NCI-H345 treated with DMSO at 0.1 percent for 48 hours (cell line): ENCODE measurements around the gene NNMT.
A peak's percentile ranks its signal among the peaks of the same experiment; 100 is the strongest.

Experiments
- DNase-seq: peaks from one replicate; lab custom pipeline; 2025; ENCODE audit not compliant: unreplicated experiment; lab: John Stamatoyannopoulos, UW

Gene NNMT

GRCh38 chr11:114295676-114296604, at the start of gene NNMT:
TSS of gene NNMT (plus strand) at chr11:114296399. CDS start at chr11:114296557, 158 bp downstream.
- DNase-seq = no peak

DNA sequence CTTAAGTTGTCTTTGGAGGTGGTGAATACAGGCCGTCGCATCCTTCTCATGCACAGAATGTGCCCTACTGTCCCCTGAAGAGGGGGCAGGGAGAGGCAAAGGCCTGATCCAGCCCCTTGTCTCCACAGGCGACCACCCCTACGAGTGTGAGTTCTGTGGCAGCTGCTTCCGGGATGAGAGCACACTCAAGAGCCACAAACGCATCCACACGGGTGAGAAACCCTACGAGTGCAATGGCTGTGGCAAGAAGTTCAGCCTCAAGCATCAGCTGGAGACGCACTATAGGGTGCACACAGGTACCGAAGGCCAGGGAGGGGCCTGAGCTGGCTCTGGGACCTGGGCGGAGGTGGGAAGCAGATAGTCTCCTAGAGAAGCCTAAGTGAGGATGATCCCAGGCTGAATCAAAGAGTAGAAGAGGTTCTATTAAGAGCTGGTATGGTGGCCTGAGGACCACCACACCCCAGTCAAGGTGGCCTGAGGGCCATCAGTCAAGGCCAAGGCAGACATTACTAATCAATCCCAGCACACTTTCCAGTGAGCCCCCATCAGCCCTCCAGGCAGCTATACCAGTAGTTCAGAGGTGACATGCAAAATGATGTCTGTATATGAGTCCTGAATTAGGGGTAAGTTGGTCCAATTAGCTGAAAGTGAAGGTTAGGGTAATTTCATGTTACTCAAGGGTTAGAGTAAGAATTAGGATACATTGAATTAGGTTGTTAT, 49.0 kb upstream of the NNMT start:
- no peak for DNase-seq

DNA sequence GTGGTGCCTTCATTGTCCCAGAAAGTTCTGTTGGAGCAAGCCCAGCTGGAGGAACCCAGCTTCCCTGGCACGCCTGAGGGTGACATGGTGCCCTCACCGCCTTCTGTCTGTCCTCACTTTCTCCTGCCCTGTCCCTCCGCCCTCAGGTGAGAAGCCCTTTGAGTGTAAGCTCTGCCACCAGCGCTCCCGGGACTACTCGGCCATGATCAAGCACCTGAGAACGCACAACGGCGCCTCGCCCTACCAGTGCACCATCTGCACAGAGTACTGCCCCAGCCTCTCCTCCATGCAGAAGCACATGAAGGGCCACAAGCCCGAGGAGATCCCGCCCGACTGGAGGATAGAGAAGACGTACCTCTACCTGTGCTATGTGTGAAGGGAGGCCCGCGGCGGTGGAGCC, 46.0 kb upstream of the NNMT start:
- DNase-seq = no peak

GRCh38 chr11:114250993-114251814, 45.0 kb upstream of the NNMT start:
- DNase-seq = no peak

DNA sequence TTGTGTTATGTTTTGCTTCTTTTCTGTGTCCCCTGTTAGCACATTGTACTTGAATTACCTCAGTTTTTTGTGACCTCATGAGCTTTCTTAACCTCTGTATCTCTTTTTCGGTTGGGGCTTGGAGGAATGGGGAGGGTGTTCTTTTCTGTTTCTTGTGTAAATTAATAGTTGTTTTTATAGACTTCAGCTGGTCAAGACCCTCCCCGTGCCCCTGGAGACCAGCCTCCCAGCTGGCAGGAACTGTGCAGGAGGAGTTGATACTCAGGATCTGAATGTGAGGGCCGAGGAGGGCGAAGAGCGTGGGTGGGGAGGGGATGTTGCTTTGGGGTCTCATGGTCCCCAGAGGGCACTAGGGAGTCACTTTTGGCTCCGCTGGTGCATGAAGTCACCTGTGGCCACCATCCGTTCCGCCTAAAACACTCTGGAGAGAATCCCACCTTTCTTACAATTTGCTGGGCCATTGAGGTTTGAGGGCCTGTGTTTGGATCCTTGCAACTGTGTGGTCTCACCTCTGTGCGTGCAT, 44.3 kb upstream of the NNMT start:
- no peak for DNase-seq

- DNase-seq = no peak
Measured at GRCh38 chr11:114252767-114253166, 43.4 kb upstream of the NNMT start.

GRCh38 chr11:114253771-114254170, 42.4 kb upstream of the NNMT start:
- no peak for DNase-seq

GRCh38 chr11:114254571-114255146, 41.5 kb upstream of the NNMT start:
- DNase-seq = no peak

DNA sequence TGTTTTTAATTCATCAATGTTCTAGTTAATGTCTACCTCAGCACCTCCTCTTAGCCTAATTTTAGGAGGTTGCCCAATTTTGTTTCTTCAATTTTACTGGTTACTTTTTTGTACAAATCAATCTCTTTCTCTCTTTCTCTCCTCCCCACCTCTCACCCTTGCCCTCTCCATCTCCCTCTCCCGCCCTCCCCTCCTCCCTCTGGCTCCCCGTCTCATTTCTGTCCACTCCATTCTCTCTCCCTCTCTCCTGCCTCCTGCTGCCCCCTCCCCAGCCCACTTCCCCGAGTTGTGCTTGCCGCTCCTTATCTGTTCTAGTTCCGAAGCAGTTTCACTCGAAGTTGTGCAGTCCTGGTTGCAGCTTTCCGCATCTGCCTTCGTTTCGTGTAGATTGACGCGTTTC, 40.9 kb upstream of the NNMT start:
- no peak for DNase-seq

DNA sequence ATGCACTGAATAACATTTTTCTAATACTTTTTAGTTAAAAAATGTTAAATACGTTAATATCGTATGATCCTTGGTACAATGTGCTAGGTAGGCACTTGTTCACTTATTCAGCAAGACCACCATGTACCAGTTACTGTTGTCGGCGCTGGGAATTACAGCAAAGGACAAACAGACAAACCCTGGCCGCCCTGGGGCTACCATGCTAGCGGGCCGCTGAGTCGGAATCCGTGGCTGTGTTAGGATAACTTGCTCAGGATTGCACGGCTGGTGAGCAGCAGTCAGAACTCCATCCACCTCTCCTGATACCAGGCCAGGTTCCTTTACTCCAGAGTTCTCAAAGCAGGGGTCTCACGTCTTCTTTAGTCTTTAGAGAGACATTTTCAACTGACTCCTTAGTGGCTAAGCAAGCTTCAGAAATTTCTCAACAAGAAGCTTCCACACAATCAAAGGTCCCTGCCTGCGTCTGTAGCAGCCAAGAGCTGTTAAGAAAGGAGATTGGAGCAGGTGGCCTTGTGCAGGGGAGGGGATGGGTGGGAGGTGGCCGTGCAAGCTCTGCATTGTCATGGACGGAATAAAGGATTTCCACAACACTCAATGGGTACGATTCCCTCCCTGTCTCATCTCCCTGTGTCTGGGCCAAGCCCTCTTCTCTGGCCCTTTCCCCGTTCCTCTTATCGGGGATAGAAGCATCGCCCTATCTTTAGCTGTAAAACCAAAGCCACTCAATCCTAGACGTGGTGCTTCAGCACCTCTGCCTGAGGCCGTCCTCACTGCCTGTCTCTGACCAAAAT, 39.8 kb upstream of the NNMT start:
- no peak for DNase-seq

DNA sequence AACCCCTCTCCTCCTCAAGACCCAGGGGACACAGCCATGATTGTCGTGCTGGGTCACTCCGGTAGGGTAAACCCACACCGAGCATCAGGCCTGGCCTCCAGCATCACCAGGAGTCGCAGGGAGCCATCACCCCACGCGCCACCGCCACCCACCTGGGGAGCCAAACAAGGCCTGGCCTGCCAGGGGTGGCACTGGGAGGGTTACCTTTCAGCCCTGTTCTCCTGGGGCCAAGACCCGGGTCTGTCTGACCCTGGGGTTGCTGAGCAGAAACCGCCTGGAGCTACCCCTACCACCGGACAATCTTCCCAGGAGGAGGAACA, 39.3 kb upstream of the NNMT start:
- DNase-seq = no peak

DNA sequence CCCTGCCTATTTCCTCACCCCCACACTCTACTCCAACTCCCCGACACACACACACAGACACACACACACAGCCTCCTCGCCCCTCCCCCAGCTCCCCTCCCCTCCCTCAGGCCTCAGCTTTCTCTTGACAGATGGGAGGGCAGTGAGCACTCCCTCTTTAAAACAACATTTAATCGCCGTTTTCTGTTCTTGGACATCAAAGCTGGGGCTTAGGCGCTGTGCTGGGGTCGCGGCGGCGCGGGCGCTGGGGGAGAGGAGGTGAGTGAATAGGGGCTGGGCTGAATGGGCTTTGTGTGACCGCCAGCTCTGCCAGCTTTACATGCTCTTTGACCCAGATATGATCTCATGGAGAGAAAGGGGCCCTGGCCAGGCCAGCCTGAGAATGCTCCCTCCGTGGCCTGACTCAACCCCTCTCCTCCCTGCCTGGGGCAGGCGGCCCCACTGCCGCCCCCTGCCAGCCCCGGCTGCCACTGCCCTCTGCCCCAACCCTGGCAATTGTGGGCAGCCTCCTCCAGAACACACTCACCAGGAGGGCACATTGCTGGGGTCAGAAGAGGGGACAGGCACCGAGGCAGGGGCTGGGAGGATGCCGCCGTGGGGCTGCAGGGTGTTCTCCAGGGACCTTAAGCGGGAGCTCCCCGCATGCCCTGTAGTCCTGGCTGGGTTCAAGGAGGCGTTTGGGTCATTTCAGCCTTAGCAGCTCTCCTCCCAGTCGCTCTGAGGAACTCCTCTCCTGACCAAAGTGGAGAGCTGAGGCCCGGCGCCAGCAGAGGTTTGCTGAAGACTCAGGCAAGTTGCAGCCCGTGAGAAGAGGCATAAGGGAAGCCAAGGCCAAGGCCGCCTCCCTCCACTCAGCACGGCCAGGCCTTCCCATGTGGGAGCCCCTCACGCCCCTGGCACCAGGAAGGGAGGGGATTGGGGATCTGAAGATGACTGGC, 38.3 kb upstream of the NNMT start:
- DNase-seq = no peak

GRCh38 chr11:114258696-114259095, 37.5 kb upstream of the NNMT start:
- DNase-seq = no peak

DNA sequence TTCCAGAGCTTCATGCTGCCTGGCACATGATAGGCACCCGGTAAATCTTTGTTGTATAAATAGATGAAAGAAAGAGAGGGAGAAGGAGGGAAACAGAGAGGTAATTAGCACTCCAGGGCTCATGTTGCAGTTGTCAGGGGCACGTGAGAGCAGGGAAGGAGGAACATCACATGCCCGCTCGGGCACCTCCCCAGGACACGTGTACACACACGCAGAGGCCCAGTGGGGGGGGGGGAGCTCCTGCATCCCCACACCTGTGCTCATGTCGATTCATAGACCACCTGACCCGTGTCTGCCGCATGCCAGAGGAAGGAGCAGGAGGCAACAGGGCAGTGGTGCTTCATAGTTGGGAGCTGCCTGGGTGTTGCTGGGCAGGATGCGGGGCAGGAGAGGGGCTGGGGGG, 37.1 kb upstream of the NNMT start:
- DNase-seq = peak; percentile 24

DNA sequence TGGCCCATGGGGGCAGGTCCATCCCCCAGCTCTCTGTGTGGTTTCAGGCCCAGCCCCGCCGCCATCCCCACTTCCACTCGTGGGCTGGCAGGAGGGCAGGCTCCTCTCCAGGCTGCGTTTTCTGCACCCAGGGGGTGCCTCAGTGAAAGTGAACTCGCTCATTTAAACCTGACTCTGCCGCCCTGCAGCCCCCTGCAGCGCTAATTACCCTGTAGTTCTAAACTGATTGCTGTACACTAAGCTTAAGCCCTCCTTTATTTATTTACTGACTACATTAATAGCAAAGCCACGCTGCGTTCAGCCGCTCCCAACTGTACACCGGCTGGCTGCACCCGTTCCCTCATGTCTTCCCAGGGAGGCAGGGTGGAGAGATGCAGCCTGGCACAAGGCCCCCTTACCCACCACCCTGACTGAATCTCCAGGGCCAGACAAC, 36.6 kb upstream of the NNMT start:
- peak; percentile 79 for DNase-seq

DNA sequence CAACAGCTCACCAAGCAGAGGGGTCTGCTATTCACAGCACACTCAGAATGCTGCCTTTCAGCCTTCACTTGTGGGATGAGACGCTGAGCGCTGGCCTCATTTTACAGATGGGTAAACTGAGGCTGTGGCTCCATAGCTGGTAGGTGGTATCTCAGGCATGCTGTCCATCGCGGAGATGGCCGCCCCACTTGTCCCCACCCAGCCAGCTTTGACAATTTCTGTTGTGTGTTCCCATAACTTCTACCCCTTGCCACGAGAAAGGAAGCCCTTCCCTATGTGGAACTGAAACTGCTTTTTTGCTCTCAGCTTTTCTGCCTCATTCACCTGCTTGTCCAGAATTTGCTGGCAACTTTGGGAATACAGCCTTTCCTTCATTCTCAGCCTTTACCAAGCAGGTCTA, 36.1 kb upstream of the NNMT start:
- DNase-seq = no peak

DNA sequence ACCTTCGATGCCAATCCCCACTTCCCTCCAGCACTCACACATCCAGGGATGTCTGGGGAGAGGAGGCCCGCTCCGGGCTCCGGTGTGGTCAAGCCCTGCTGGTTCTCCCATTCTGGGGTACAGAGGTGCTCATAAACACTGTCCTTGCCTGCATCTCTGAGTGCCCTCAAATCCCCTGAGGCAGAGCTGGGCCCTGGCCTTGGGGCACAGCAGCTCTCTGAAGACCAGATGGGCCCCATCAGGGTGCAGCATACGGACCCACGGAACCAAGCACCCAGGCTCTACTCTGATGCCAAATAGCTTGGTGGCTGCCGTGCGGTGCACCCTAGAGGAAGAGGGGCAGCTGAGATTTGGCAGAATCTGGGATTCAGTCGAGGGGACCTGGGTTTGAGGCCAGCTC, 35.7 kb upstream of the NNMT start:
- DNase-seq = no peak

DNA sequence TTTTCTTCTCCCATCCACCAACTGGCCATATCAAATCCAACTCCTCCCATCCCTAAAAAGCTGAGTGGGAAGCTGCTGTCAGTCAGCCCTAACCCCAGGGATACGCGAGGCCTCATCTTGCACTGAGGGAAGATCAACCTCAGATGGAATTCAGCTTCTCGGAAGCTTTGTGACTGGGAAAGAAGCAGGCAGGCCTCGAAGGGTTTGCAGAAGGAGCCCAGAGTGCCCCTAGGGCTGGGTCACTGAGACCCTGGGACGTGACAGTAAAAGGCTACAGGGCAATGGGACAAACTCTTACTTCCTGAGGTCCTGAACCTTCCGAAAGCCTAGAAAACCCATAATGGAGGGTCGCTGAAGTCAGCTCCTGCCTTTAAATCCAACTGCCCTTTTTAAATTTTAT, 34.4 kb upstream of the NNMT start:
- DNase-seq = no peak
